ENCODE measurements around the gene RIPPLY3.
A peak's percentile ranks its signal among the peaks of the same experiment; 100 is the strongest.

GRCh38 chr21:37032877-37033471 is 26.5 kb downstream of the RIPPLY3 start:
- TF ChIP-seq, protein P1, sequence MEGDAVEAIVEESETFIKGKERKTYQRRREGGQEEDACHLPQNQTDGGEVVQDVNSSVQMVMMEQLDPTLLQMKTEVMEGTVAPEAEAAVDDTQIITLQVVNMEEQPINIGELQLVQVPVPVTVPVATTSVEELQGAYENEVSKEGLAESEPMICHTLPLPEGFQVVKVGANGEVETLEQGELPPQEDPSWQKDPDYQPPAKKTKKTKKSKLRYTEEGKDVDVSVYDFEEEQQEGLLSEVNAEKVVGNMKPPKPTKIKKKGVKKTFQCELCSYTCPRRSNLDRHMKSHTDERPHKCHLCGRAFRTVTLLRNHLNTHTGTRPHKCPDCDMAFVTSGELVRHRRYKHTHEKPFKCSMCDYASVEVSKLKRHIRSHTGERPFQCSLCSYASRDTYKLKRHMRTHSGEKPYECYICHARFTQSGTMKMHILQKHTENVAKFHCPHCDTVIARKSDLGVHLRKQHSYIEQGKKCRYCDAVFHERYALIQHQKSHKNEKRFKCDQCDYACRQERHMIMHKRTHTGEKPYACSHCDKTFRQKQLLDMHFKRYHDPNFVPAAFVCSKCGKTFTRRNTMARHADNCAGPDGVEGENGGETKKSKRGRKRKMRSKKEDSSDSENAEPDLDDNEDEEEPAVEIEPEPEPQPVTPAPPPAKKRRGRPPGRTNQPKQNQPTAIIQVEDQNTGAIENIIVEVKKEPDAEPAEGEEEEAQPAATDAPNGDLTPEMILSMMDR (IDR thresholded peaks at IDR 0.05; ENCODE audit: extremely low read depth in 1 of 2, insufficient read depth in 1 of 2, low read depth in 1 of 2, low read length in 2 of 2) = no peak
- TF ChIP-seq POLR2A (IDR thresholded peaks at IDR 0.05; ENCODE audit: low read depth, low read length) = no peak
- TF ChIP-seq GATA2 (IDR thresholded peaks at IDR 0.05; ENCODE audit: insufficient read depth, insufficient read length, low read depth, low read length) = no peak
- no peak for TF ChIP-seq EZH2 (IDR thresholded peaks at IDR 0.05; ENCODE audit: borderline replicate concordance, low read depth, low read length, severe bottlenecking)
- TF ChIP-seq POLR2AphosphoS5 (IDR thresholded peaks at IDR 0.05; ENCODE audit: insufficient read depth, low read depth, low read length) = no peak
- no peak for TF ChIP-seq MAX (IDR thresholded peaks at IDR 0.05; ENCODE audit: insufficient read depth, insufficient read length)
- peak; percentile 21 for TF ChIP-seq JUN (IDR thresholded peaks at IDR 0.05; ENCODE audit: borderline replicate concordance, insufficient read depth, insufficient read length, low read depth)
- peak; percentile 79 for TF ChIP-seq FOS (IDR thresholded peaks at IDR 0.05; ENCODE audit: borderline replicate concordance, insufficient read depth, low read length)
